ENCODE results near the gene TNK2. TPM values are rescaled to one million over a fixed set of nuclear protein-coding genes. Genes with fewer than 3 reads are reported as not detected.
"Not testable (repeated sequence)": the region's sequence is repeated elsewhere in the genome, so short reads cannot be mapped to it uniquely, and the experiment has no call there.

Gene TNK2
- total RNA-seq, 2 donors from 2014 or later, result 25.9 to 49.1 TPM

DNA sequence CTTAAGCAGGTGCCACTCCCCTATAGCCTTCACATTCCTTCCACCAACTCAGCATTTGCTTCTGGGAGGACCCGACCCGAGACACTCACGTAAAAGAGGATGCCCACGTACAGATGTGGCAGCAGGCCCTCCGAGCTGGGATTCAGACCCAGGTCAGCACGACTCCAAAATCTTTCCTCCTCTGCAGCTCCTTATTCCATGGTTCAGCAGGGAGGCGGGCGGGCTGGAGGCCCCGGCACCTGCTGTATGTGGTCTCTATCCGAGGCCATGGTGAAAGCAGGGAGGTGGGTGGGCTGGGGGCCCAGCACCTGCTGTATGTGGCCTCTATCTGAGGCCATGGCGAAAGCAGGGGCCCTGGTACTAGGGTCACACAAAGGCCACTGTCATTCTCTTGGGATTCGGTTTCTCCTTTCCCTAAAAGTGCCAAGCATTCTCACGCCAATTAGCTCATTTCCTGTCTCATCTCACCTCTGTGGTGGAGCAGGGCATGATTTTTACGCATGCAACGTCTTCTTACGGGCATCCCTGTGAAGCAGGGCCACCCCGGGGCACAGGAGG lies 90.7 kb downstream of the TNK2 start:
- 80 to 89% methylated on average over 17 of the region's 17 CpGs for WGBS, 2 donors
- Histone ChIP-seq H3K27ac (no peak overlapping the region), H3K9me3 (no peaks in the 10 kb centered on the region), H3K27me3 (peaks cover 0 to 6% of the 10 kb centered on the region in 2 donors), H3K4me3 (no peak overlapping the region), H3K4me1 (no peaks in the 10 kb centered on the region), H3K36me3 (replicated peaks in 1 of 2; ENCODE audit: insufficient read depth in 1 of 2, low read depth in 2 of 2) (no peaks in the 10 kb centered on the region)
- DNase-seq (no peak), ATAC-seq (no peak)
- TF ChIP-seq CTCF (IDR thresholded peaks at IDR 0.05) (no peak), POLR2A (IDR thresholded peaks at IDR 0.05) (no peak)
- intact Hi-C loops (cut with DNase I), result no loop called here

GRCh38 chr3:195816276-195816913 lies 92.0 kb downstream of the TNK2 start:
- H3K9me3 ChIP-seq; intact Hi-C loops (cut with DNase I); ATAC-seq; H3K4me3 ChIP-seq; H3K27ac ChIP-seq; H3K4me1 ChIP-seq; H3K36me3 ChIP-seq (replicated peaks in 1 of 2; ENCODE audit: insufficient read depth in 1 of 2, low read depth in 2 of 2); DNase-seq: not testable (repeated sequence)
- 92 to 93% methylated on average over 23 of the region's 23 CpGs for WGBS, 2 donors
- H3K27me3 ChIP-seq, result peaks cover 0 to 12% of the 10 kb centered on the region in 2 donors

GRCh38 chr3:195815169-195815771 lies 93.1 kb downstream of the TNK2 start:
- Histone ChIP-seq H3K9me3 (no peaks in the 10 kb centered on the region), H3K27ac (no peak overlapping the region), H3K36me3 (replicated peaks in 1 of 2; ENCODE audit: insufficient read depth in 1 of 2, low read depth in 2 of 2) (no peaks in the 10 kb centered on the region), H3K4me1 (no peaks in the 10 kb centered on the region), H3K4me3 (no peak overlapping the region), H3K27me3 (peaks cover 0 to 10% of the 10 kb centered on the region in 2 donors)
- intact Hi-C loops (cut with DNase I), result no loop called here
- WGBS, 2 donors, result 73 to 76% methylated on average over 11 to 18 of the region's 18 CpGs
- no peak for TF ChIP-seq POLR2A (IDR thresholded peaks at IDR 0.05)
- no peak for TF ChIP-seq CTCF (IDR thresholded peaks at IDR 0.05)
- no peak for ATAC-seq
- no peak for DNase-seq

- H3K36me3 ChIP-seq (replicated peaks in 1 of 2; ENCODE audit: insufficient read depth in 1 of 2, low read depth in 2 of 2), result no peaks in the 10 kb centered on the region
- peaks cover 0 to 10% of the 10 kb centered on the region in 2 donors for H3K27me3 ChIP-seq
- H3K9me3 ChIP-seq, result no peaks in the 10 kb centered on the region
- intact Hi-C loops (cut with DNase I), result no loop called here
- ATAC-seq (no peak), DNase-seq (no peak)
- no peak overlapping the region for H3K27ac ChIP-seq
- H3K4me1 ChIP-seq, result no peaks in the 10 kb centered on the region
- no peak for TF ChIP-seq POLR2A (IDR thresholded peaks at IDR 0.05)
- no peak for TF ChIP-seq CTCF (IDR thresholded peaks at IDR 0.05)
- WGBS, 2 donors, result 77 to 79% methylated on average over 22 to 24 of the region's 24 CpGs
- H3K4me3 ChIP-seq, result no peak overlapping the region
Measured at GRCh38 chr3:195813916-195814640, 94.3 kb downstream of the TNK2 start.

Small RNA genes within 50 kb of the gene (microRNA-seq; reads per million reads assigned to microRNA genes)
- gene MIR6829 (ENCODE audit: borderline number of aligned reads in 2 of 2, borderline replicate concordance in 2 of 2), result 0 to 0.45 reads per million in 2 donors

Small RNA genes within 50 kb of the gene (small RNA-seq; reads per million reads assigned to genes)
- not detected for gene MIR6829
- gene RNU2-11P, result not detected

Other genes with a start within 250 kb of the TNK2 start
- gene MUC20, start 187.6 kb downstream of the TNK2 start, total RNA-seq, result 10 to 100 TPM; 11.2 to 21.8 TPM
- not detected for gene MUC4, start 96.6 kb downstream of the TNK2 start, total RNA-seq
- 10 to 100 TPM; 23.6 to 51.7 TPM for gene TFRC, start 173.5 kb upstream of the TNK2 start, total RNA-seq

Data from body of pancreas (tissue), 4 donors.